GM18526 (cell line): ENCODE results near the gene CALR3.

Source experiments
- POLR2A ChIP-seq: IDR thresholded peaks from 3 replicates; pipeline ENCODE4 v1.6.1; 2011; ENCODE audit not compliant: insufficient read length; ENCODE audit errors: extremely low read depth

The CALR3 gene

DNA sequence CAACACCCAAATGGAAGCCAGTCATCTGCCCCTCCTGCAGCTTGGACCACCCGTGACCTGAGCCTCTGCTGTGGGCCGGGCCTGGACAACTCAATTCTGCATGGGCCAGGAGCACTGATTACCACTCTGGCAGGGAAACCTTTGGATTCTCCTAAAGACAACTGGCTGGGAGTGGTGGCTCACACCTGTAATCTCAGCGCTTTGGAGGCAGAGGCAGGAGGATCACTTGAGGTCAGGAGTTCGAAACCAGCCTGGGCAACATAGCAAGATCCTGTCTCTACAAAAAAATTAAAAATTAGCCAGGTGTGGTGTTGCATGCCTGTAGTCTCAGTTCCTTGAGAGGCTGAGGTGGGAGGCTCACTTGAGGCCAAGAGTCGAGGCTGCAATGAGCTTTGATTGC lies 30.7 kb downstream of the CALR3 start:
- TF ChIP-seq POLR2A = no peak

DNA sequence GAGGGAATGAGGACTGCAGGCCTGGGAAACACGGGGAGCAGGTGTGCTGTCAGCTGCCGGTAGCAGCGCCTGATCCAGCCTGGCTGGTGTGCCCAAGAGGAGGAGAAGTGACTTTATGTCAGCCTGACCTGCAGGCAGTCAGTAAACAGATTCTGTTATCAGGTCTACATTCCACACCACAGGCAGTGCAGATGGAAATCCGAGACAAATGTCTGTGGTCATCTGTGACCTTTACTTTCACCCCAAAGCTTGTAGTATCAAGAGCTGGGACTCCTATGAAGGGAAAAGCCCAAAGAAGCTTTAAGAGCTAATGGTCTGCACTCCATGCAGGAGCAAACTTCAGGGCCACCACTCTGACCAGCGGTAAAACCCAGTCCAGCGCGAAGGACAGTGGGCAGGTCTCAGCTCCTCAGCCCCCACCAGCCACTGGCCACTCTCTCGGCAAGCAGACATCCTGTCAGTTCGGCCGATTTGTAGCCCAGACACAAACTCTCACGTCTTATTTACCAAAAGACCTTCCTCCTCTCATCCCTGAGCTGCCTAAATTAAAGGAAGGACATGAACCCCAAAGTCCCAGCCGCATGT lies 31.9 kb downstream of the CALR3 start:
- no peak for TF ChIP-seq POLR2A

DNA sequence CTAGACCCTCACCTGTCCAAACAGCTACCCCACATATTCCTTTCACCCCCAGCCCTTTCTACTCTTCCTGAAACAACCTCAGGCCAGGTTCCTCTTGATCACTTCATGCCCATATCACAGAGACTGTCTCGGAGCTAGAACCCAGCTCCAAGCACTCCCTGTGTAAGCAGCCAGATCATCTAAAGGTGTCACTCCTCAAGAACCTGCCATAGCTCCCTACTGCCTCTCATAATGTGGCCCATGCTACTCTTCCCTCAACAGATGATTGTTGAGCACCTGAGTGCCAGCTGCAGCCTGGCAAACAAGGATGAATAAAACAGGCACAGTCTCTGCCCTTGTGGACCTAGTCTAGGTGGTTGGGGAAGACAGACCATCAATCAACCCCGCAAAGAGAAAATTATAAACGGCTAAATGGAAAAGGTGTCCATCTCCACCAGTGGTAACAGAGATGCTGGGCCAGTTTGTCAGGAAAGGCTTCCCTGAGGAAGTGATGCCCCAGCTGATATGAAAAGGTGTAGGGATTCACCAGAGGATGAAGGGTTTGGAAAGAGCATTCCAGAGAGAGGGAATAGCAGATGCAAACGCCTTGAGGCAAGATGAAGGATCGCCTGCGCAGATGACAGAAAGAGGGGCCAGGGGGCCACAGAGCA lies 32.5 kb downstream of the CALR3 start:
- no peak for TF ChIP-seq POLR2A

DNA sequence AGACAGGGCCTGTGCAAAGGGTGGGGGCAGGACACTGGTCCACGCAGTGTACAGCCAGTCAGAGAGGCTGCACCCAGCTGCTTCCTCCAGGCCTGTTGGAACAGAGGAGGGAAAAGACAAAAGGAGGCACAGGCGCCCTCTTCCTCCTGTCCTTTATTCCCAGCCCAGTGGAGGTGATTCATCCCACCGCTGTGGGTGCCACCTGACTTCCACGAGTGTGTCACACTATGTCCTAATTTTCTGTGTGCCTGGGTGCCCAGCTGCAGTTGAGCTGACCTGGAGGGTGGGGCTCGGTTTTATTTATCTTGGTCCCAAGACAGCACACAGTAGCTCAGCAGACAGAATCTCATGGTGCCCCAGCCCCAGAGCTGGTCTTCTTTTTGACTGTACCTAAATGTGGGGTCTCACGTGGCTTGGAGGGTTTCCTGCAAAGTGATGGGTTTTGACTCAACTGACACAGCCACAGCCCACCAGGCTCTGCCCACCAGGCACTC lies 33.2 kb downstream of the CALR3 start:
- TF ChIP-seq POLR2A = no peak

DNA sequence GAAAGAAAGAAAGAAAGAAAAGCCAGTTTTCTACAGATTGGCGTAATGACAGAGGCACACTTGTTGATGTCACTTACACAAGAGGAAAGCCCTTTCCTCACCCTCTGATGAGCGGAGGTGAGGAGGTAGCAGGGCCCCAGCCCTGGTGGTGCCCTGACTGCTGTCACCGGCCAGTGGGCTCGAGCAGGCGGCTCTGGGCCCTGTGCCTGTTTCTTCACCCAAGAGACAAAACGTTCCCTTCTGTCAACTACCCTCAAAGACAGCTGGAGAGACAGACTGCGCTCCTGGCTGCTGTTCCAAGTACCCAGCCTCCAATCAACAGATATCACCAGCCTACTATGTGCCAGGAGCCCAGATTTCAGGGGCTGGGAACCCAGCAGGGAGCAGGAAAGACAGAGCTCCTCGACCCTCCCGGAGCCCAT lies 34.3 kb downstream of the CALR3 start:
- no peak for TF ChIP-seq POLR2A

DNA sequence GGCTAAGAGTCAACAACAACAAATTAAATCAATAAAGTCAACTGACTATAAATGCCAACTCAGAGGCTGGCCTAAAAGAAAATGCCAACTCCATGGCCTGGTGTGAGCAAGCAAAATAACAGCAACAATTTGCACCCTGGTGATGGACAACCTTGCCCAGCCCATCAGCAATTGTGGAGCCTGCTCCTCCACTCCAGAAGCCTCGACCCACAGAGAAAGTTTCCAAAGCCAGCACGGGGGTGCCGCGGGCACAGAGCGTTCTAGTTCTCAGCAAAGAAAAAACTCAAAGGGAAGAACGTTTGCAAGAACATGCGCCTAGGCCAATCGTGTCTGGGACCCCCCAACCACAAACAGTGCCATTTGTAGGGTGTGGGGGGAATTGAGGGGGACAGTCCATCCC lies 35.5 kb downstream of the CALR3 start:
- no peak for TF ChIP-seq POLR2A

DNA sequence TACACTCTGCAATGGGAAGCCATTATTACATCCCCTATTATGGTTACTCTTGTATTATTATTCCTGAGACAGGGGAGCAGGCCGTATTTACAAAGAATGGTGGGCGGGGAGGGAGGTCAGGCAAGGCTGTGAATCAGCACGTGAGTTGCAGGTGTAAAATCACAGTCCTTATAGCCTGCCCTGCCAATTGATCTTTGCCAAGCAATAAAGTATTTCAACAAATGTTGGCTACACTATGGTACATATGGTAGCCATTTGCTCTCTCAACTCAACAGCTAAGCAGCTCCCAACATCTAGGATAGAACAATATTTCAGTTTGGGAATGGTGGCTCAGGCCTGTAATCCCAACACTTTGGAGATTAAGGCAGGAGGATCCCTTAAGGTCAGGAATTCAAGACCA lies 36.3 kb downstream of the CALR3 start:
- TF ChIP-seq POLR2A = no peak

DNA sequence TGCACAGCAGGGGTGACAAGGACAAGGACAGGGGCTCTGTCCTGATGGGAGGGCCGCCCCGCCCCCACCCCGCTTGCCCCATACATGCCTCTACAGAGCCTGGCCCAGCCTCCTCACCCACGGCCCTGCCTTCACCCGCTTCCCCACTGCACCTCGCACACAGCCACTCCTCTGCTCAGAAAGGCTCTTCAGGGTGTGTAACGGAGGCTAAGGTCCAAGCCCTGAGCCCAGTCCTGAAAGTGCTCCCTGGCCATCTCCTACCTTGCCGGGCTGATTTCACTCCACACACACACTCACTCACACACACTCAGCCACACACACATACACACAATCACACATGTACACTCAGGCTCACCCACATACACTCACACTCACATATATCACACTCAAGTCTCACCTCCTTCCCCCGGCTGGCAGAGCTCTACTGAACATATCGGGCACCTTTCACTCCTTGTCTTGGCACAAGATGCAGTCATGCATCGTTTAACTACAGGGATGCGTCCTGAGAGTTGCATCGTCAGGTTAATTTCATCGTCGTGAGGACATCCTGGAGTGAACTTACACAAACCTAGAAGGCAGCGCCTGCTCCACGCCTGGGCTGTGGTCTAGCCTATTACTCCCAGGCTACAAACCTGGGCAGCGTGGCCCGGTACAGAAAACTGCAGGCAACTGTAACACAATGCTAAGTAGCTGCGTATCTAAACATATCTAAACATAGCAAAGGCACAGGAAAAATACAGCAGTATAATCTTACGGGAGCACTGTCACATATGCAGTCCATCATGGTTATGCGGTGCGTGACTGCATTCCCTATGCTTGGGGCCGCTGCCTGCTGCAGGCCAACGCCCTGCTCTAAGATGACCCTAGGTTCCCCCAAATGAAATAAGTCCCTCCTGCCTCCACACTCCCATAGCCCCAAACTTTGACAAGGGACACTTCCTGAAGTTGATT lies 37.3 kb downstream of the CALR3 start:
- TF ChIP-seq POLR2A = no peak

DNA sequence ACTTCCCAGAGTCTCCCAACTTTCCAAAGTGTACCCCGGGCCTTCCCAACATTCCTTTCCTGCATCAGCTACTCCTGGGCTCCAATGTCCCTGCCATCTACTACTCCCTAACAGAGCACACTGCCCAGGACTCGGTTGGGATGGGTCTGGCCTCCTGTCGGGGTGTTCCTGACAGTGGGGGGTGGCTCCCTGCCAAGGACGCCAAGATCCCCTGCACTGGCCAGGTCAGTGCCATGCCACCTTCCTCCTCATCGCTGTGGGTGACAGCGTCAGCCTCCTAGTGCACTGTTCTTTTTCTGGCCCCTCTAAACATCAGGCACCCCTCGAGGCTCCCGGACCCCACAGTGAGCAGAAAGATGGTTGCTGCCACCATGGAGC lies 38.0 kb downstream of the CALR3 start:
- no peak for TF ChIP-seq POLR2A

DNA sequence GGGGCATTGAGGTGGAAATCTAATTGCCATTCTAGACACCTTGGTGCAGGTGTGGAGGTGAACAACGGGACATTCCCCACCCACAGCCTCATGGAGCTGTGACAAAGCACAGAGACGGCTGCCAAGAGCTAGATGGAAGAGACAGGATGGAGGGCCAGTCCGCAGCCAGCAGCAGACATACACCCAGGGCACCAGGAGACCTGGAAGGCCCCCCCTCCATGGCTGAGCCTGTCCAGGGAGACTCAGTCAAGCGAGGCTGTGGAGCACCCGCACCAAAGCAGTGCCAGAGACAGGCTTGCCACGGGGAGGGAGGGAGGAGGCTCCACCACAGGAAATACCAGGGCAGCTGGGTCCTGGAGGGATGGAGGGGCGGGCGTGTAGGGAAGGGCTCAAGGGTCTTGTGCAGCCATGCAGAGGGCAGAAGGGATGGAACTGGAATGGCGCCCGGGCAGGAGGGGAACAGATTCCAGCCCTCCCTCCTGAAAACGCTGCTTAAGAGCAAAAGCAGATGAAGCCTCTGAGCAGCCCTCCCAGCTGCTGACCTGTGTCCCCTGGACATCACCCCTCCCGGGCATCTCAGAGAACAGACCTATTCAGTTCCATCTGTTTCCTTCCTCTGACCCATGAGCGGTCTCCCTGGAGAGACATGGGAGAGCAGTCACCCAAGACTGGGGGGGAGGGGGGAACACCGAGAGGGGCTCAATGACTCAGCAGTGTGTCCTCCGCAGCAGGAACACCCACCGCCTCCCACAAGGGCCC lies 38.6 kb downstream of the CALR3 start:
- TF ChIP-seq POLR2A = no peak

DNA sequence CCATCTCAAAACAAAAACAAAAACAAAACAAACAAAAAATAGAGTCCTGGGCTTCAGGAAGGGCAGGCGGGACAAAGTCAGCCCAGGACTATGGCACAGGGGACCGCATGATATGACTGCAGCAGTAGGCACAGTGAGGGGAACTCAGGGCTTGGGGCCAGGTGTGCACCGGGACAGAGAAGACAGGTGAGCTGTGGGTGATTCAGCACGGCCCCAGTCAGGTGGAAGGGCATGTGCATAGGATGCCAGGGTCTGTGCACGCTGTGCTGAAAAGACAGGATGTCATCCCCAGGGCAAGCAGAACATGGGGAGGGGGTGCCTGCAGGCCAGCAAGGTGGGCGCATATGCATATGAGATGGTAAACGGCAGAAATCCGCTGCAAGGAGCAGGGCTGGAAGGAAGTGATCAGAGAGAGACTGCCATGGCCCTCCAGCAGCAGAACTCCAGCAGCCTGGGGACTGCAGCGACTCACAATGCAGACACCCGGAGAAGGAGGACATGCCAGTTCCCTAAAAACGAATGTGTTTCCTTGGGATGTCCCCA lies 39.2 kb downstream of the CALR3 start:
- no peak for TF ChIP-seq POLR2A

DNA sequence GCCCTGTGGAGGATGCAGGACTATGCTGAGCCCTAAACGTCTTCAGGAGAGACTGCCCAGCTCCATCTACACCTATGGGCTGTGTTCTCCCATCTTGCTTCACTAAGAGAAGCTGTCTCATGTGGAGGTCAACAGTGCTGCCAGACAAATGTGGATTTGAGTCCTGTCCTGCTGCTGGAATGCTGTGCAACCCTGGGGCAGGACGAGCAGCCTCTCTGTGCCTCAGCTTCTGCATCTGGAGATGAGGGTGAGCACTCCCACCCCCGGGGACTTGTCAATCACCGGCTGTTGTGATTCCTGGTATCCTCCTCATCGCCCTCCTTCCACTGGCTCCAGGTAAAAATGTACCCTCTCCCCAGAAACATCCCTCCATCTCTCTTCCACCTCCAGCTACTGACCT lies 40.5 kb downstream of the CALR3 start:
- TF ChIP-seq POLR2A = no peak

DNA sequence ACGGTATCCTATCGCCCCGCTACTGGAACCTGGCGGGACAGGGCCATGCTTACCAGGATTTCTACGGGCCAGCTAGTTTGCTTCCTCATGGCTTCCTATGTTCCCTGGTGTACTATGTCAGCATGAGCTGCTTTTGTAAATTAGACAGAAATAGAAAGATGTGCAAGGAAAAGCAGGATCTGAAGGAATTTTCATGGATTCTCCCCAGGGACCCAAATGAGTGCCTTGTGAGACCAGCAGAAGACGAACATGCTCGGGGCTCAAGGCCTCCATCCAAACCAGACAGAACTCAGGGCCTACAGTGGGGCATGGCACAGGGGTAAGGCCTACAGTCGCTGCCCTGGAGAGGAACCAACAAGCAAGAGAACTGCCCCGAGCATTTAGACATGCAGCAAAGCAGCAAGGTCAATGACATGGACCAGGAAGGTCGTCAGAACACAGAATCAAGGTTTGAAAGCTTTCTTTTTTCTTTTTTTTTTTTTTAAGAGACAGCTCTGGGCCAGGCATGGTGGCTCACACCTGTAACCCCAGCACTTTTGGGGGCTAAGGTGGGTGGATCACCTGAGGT lies 41.5 kb downstream of the CALR3 start:
- TF ChIP-seq POLR2A = no peak

DNA sequence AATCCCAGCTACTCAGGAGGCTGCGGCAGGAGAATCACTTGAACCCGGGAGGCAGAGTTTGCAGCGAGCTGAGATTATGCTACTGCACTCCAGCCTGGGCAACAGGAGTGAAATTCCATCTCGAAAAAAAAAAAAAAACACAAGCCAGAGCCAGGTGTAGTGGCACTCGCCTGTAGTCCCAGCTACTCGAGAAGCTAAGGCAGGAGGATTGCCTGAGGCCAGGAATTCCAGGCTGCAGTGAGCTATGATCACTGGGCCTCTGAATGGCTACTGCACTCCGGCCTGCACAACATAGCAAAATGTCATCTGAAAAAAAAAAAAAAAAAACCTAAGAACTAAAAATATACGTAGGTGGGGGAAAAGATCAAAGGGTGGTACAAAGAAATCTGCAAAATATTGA lies 43.6 kb downstream of the CALR3 start:
- no peak for TF ChIP-seq POLR2A
